OCI-LY7 (cell line): ENCODE results near the gene HNRNPA1L2. TPM values are rescaled to one million over a fixed set of nuclear protein-coding genes. Genes with fewer than 3 reads are reported as not detected.

Source experiments
- BruUV-seq: library from RNA; stranded (reverse); fragments of 400-500 nt; replicated peaks from 2 replicates; lab custom pipeline; 2021; lab: Mats Ljungman, UMichigan
- CTCF ChIA-PET: fragments of 300-600 bp; sonication (Branson Sonifier 250); formaldehyde crosslinking; loops from one replicate; lab custom pipeline; 2022; ENCODE audit warnings: antibody characterized with exemption; ENCODE audit not compliant: unreplicated experiment; lab: Charles Lee
- POLR2A ChIA-PET: fragments of 300-600 bp; sonication (Branson Sonifier 250); formaldehyde crosslinking; loops from one replicate; lab custom pipeline; 2022; ENCODE audit warnings: antibody characterized with exemption; lab: Charles Lee
- DNase-seq: peaks from one replicate; pipeline ENCODE4 v3.0.0-alpha.2; 2015; ENCODE audit warnings: low spot score
- H2AFZ ChIP-seq: fragments of 200-600 bp; sonication (generic), shearing (Covaris generic); 2 replicates; pipeline ENCODE4 v1.6.1; 2014; ENCODE audit warnings: mild to moderate bottlenecking, antibody characterized with exemption, low read length, moderate library complexity
- H3K27ac ChIP-seq: fragments of 200-600 bp; sonication (generic); 2 replicates; pipeline ENCODE4 v1.5.1; 2014; ENCODE audit warnings: mixed run types, low read depth, mild to moderate bottlenecking, moderate library complexity, low read length, inconsistent platforms; ENCODE audit not compliant: poor library complexity, severe bottlenecking
- H3K36me3 ChIP-seq: fragments of 200-600 bp; sonication (generic); 2 replicates; pipeline ENCODE4 v1.6.1; 2014; ENCODE audit warnings: mild to moderate bottlenecking, antibody characterized with exemption, low read length, moderate library complexity, mixed read lengths; ENCODE audit not compliant: insufficient read depth
- H3K4me1 ChIP-seq: fragments of 200-600 bp; sonication (generic); 2 replicates; pipeline ENCODE4 v1.5.1; 2014; ENCODE audit warnings: mild to moderate bottlenecking, low read length; ENCODE audit not compliant: insufficient read depth, poor library complexity, severe bottlenecking
- H3K4me2 ChIP-seq: fragments of 200-600 bp; sonication (generic); 2 replicates; pipeline ENCODE4 v1.6.1; 2014; ENCODE audit warnings: mild to moderate bottlenecking, low read length
- H3K4me3 ChIP-seq: fragments of 200-600 bp; sonication (generic); 2 replicates; pipeline ENCODE4 v1.5.1; 2014; ENCODE audit warnings: mild to moderate bottlenecking, low read depth, low read length; ENCODE audit not compliant: poor library complexity, severe bottlenecking
- H3K79me2 ChIP-seq: fragments of 200-600 bp; sonication (generic); 2 replicates; pipeline ENCODE4 v1.6.1; 2016; ENCODE audit warnings: low read depth, mild to moderate bottlenecking, low read length, moderate library complexity, mixed read lengths; ENCODE audit not compliant: insufficient read depth
- H3K9me2 ChIP-seq: fragments of 200-600 bp; sonication (generic); 2 replicates; pipeline ENCODE4 v1.6.1; 2016; ENCODE audit warnings: mild to moderate bottlenecking, low read length, mixed read lengths; ENCODE audit not compliant: insufficient read depth
- H3K9me3 ChIP-seq: fragments of 200-600 bp; sonication (generic); 2 replicates; pipeline ENCODE4 v1.6.1; 2014; ENCODE audit warnings: mild to moderate bottlenecking, mixed run types, low read length, mixed read lengths
- H4K20me1 ChIP-seq: fragments of 200-600 bp; sonication (generic); 2 replicates; pipeline ENCODE4 v1.6.1; 2014; ENCODE audit warnings: mild to moderate bottlenecking, antibody characterized with exemption, low read length, moderate library complexity, mixed read lengths; ENCODE audit not compliant: insufficient read depth
- EZH2phosphoT487 ChIP-seq: fragments of 200-600 bp; sonication (generic); IDR thresholded peaks from 2 replicates; pipeline ENCODE4 v1.6.1; 2018; ENCODE audit warnings: low read depth, borderline replicate concordance, mild to moderate bottlenecking, mixed run types, antibody characterized with exemption, low read length, moderate library complexity, mixed read lengths
- intact Hi-C: fragments of 100-400 bp; cut with micrococcal nuclease; formaldehyde crosslinking; loops from one replicate; pipeline ENCODE4 v1.10.0; 2022; ENCODE audit not compliant: unreplicated experiment
- total RNA-seq, 2 experiments: library from RNA; depleted of rRNA in 1 of 2; stranded (reverse); fragments of >200 nt in 1 of 2; shearing (Covaris generic) in 1 of 2; gene quantifications; 2 replicates each; pipeline ENCODE4 v1.2.3, GENCODE V29; 2014 to 2022
- TF ChIP-seq, protein P1 (sequence below): fragments of 200-600 bp; sonication (generic); conservative IDR thresholded peaks from 2 replicates; pipeline ENCODE4 v1.5.1; 2014; ENCODE audit warnings: mild to moderate bottlenecking, antibody characterized with exemption, low read length, moderate library complexity, mixed read lengths

Gene HNRNPA1L2
- total RNA-seq, 2 experiments from 2014 or later = 4.7 to 13.1 TPM

DNA sequence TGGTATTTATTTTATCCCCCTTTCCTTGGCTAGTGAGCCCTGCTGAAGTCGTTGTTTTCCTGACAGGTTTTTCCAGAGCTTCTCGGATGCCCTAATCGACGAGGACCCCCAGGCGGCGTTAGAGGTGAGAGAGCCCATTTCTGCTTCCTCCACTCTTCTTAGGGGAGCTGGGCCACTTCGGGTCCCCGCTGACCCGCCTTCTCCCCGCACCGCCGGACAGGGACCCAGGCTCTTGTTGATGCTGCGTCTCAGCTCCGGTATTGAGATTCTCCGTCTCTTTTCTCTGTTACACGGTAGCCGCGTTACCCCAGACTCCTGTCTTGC lies 10.7 kb downstream of the HNRNPA1L2 start:
- DNase-seq = no peak
- intact Hi-C loops = loop anchor here (1.0 to 5.0 kb wide), 3 partner anchors 36 to 641 kb away; partner anchors contain the start of genes ALG11, ATP7B and CKAP2
- no TSS peak for BruUV-seq

DNA sequence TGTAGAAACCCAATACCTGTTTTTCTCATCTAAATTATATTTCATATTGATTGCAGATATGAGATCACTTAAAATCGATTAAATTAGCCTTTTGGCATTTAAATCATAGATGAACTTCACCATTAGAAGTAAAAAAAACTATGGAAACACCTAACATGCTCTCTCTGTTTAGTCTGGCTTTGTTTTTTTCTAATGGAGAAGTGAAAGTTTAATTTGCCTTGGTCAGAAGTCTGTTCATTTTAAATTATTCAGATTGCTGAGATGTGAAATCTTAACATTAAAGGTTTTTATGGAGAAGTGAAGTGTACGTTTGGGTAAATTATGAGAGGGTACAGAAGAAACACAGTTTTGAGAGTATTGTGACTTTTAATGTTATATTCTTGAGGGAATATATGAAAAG lies 17.1 kb downstream of the HNRNPA1L2 start:
- TF ChIP-seq EZH2phosphoT487 = no peak
- TF ChIP-seq, protein P1, sequence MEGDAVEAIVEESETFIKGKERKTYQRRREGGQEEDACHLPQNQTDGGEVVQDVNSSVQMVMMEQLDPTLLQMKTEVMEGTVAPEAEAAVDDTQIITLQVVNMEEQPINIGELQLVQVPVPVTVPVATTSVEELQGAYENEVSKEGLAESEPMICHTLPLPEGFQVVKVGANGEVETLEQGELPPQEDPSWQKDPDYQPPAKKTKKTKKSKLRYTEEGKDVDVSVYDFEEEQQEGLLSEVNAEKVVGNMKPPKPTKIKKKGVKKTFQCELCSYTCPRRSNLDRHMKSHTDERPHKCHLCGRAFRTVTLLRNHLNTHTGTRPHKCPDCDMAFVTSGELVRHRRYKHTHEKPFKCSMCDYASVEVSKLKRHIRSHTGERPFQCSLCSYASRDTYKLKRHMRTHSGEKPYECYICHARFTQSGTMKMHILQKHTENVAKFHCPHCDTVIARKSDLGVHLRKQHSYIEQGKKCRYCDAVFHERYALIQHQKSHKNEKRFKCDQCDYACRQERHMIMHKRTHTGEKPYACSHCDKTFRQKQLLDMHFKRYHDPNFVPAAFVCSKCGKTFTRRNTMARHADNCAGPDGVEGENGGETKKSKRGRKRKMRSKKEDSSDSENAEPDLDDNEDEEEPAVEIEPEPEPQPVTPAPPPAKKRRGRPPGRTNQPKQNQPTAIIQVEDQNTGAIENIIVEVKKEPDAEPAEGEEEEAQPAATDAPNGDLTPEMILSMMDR = no peak
- no peak overlapping the region for H3K4me3 ChIP-seq
- intact Hi-C loops = no loop called here
- no peak overlapping the region for H3K4me2 ChIP-seq
- ChIA-PET POLR2A (no interaction called here), CTCF (no interaction called here)
- H3K9me3 ChIP-seq = no peaks in the 10 kb centered on the region
- no peaks in the 10 kb centered on the region for H3K9me2 ChIP-seq
- no peak overlapping the region for H3K27ac ChIP-seq
- H4K20me1 ChIP-seq = peaks cover 4% of the 10 kb centered on the region; the same call in 1 of the 2 replicates
- H2AFZ ChIP-seq = no peak overlapping the region
- no peak for DNase-seq
- peaks cover 95% of the 10 kb centered on the region for H3K36me3 ChIP-seq
- H3K4me1 ChIP-seq = peaks cover 17% of the 10 kb centered on the region
- BruUV-seq = no TSS peak
- peaks cover 49% of the 10 kb centered on the region for H3K79me2 ChIP-seq

More for the DNA sequence above, 10.7 kb downstream of the HNRNPA1L2 start:
- Histone ChIP-seq H3K79me2 (peaks cover 78% of the 10 kb centered on the region), H3K4me1 (peaks cover 34% of the 10 kb centered on the region), H3K4me2 (peak overlapping the region; percentile 87), H3K9me2 (no peaks in the 10 kb centered on the region), H3K4me3 (peak overlapping the region; percentile 96), H3K9me3 (no peaks in the 10 kb centered on the region), H3K27ac (peak overlapping the region; percentile 87), H3K36me3 (peaks cover 58% of the 10 kb centered on the region), H4K20me1 (peaks cover 8% of the 10 kb centered on the region; the same call in 1 of the 2 replicates), H2AFZ (peak overlapping the region; percentile 78)
- ChIA-PET CTCF (interaction anchor here (1.0 to 1.4 kb wide), 2 partner anchors 12 to 35 kb away, joined by 3 to 6 read pairs; no protein-coding TSS in a partner anchor), POLR2A (interaction anchor here (0.8 to 3.0 kb wide), 10 partner anchors 9 to 190 kb away, joined by 3 to 46 read pairs (median 4); no protein-coding TSS in a partner anchor)
- no peak for TF ChIP-seq EZH2phosphoT487
- TF ChIP-seq, protein P1 = no peak; the same call in 1 of the 2 replicates

DNA sequence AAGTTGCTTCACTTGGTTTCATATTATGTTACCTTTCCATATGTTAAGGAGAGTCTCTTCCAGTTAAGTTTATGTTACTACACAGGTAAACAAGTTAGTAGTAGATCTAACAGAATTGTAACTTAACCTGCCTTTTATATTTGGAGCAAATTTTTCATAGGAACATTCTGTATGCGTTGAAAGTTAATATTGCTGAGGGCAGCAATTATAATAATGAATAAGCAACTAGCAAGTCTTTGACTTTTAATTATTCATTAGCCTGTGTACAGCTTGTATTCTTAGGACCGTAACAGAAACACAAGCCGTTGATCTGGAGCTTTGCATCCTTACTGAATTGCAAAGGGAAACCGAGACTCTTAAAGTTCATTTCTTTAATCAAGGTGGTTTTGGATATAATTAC lies 22.0 kb downstream of the HNRNPA1L2 start:
- H4K20me1 ChIP-seq = no peaks in the 10 kb centered on the region
- H2AFZ ChIP-seq = no peak overlapping the region
- POLR2A ChIA-PET = interaction anchor here (1.5 to 1.7 kb wide), 2 partner anchors 10 to 12 kb away, joined by 3 to 4 read pairs; partner anchors contain the start of gene SUGT1
- H3K9me2 ChIP-seq = no peaks in the 10 kb centered on the region
- no peak for DNase-seq
- no peak overlapping the region for H3K27ac ChIP-seq
- no peak overlapping the region for H3K4me3 ChIP-seq
- no peaks in the 10 kb centered on the region for H3K4me1 ChIP-seq
- CTCF ChIA-PET = no interaction called here
- H3K9me3 ChIP-seq = no peaks in the 10 kb centered on the region
- intact Hi-C loops = no loop called here
- peaks cover 2% of the 10 kb centered on the region; the same call in 1 of the 2 replicates for H3K79me2 ChIP-seq
- peaks cover 95% of the 10 kb centered on the region for H3K36me3 ChIP-seq
- no peak overlapping the region for H3K4me2 ChIP-seq
- no TSS peak for BruUV-seq
- TF ChIP-seq, protein P1 = no peak
- TF ChIP-seq EZH2phosphoT487 = no peak
